ENCODE measurements around the gene COX11. TPM values are rescaled to one million over a fixed set of nuclear protein-coding genes. Genes with fewer than 3 reads are reported as not detected.

The COX11 gene
- total and polyA plus RNA-seq, 2 of the 13 experiments (the other 11 are each of a cell fraction or from before 2014, with no cell fraction given) = 103 to 203 TPM

- TF ChIP-seq MYPOP (CRISPR knock-in tag; IDR thresholded peaks at IDR 0.05) (peak; percentile 56; the same call in 1 of the 2 replicates), ATF4 (CRISPR knock-in tag; IDR thresholded peaks at IDR 0.05) (no peak), POGK (CRISPR knock-in tag; conservative IDR thresholded peaks at IDR 0.05) (0 out of 2 replicates have a peak, but pooled peaks have one; percentile 26), ZNF672 (CRISPR knock-in tag; IDR thresholded peaks at IDR 0.05) (no peak), RBAK (CRISPR knock-in tag; IDR thresholded peaks at IDR 0.05) (no peak), SMAD1 (CRISPR knock-in tag; IDR thresholded peaks at IDR 0.05; ENCODE audit: borderline replicate concordance, low read depth) (no peak), ERF (CRISPR knock-in tag; IDR thresholded peaks at IDR 0.05) (no peak), ARNT2 (CRISPR knock-in tag; IDR thresholded peaks at IDR 0.05; ENCODE audit: low read depth) (0 out of 2 replicates have a peak, but pooled peaks have one; percentile 29), ETV6 (CRISPR knock-in tag; conservative IDR thresholded peaks at IDR 0.05) (no peak), ZNF720 (CRISPR knock-in tag; IDR thresholded peaks at IDR 0.05) (no peak), EED (CRISPR knock-in tag; IDR thresholded peaks at IDR 0.05) (no peak), ZNF883 (CRISPR knock-in tag; IDR thresholded peaks at IDR 0.05; ENCODE audit: not compliant biosample characterization) (no peak), TGIF2 (CRISPR knock-in tag; IDR thresholded peaks at IDR 0.05) (0 out of 2 replicates have a peak, but pooled peaks have one; percentile 39), RNF219 (CRISPR knock-in tag; IDR thresholded peaks at IDR 0.05) (no peak), ELF3 (CRISPR knock-in tag; IDR thresholded peaks at IDR 0.05) (no peak), GRHL1 (CRISPR knock-in tag; conservative IDR thresholded peaks at IDR 0.05) (no peak), DR1 (CRISPR knock-in tag; IDR thresholded peaks at IDR 0.05) (no peak), CBX1 (IDR thresholded peaks at IDR 0.05; ENCODE audit: low read depth) (no peak), KAT7 (CRISPR knock-in tag; IDR thresholded peaks at IDR 0.05; ENCODE audit: borderline replicate concordance) (no peak; the same call in 1 of the 2 replicates), ZNF879 (CRISPR knock-in tag; IDR thresholded peaks at IDR 0.05) (no peak), HDAC2 (CRISPR knock-in tag; IDR thresholded peaks at IDR 0.05) (peak; percentile 31)
Observed at GRCh38 chr17:54969658-54970572, 1.5 kb upstream of the COX11 start (continued).
